ENCODE measurements around the gene OPTN.

Gene OPTN

GRCh38 chr10:13066527-13066926 is 33.4 kb upstream of the OPTN start:
- no peak for TF ChIP-seq CTCF (IDR thresholded peaks at IDR 0.05; ENCODE audit: low read depth, low read length)
- no peak for DNase-seq (ENCODE audit: low read depth in 2 of 2)
- no peak overlapping the region for H3K4me3 ChIP-seq (replicated peaks in 1 of 2; ENCODE audit: low read depth in 2 of 2, low read length in 2 of 2)

GRCh38 chr10:13067431-13067830 is 32.5 kb upstream of the OPTN start:
- H3K4me3 ChIP-seq (replicated peaks in 1 of 2; ENCODE audit: low read depth in 2 of 2, low read length in 2 of 2) = no peak overlapping the region
- no peak for DNase-seq (ENCODE audit: low read depth in 2 of 2)
- TF ChIP-seq CTCF (IDR thresholded peaks at IDR 0.05; ENCODE audit: low read depth, low read length) = no peak

DNA sequence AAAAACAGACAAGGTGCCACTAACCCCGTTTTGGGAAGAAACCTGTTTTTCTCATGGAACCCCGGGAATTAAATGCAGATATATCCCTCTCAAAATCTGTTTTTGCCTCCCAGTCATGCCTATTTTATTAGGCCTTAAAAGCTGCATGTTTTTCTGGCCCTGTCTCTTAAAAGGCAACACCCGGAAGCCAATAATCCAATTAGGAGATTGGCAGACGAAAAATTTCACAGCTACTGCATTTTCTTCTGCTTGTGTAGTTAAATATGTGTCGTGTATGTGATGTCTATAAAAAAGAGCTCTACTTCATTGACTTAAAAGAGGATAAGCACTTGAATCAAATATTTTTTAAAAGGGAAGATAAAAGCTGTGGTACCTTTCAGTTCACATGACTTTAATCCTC is 31.9 kb upstream of the OPTN start:
- H3K4me3 ChIP-seq (replicated peaks in 1 of 2; ENCODE audit: low read depth in 2 of 2, low read length in 2 of 2) = no peak overlapping the region
- no peak for DNase-seq (ENCODE audit: low read depth in 2 of 2)
- no peak for TF ChIP-seq CTCF (IDR thresholded peaks at IDR 0.05; ENCODE audit: low read depth, low read length)

GRCh38 chr10:13068484-13068883 is 31.5 kb upstream of the OPTN start:
- no peak overlapping the region for H3K4me3 ChIP-seq (replicated peaks in 1 of 2; ENCODE audit: low read depth in 2 of 2, low read length in 2 of 2)
- TF ChIP-seq CTCF (IDR thresholded peaks at IDR 0.05; ENCODE audit: low read depth, low read length) = no peak
- DNase-seq (ENCODE audit: low read depth in 2 of 2) = no peak

- DNase-seq (ENCODE audit: low read depth in 2 of 2) = no peak
- no peak overlapping the region for H3K4me3 ChIP-seq (replicated peaks in 1 of 2; ENCODE audit: low read depth in 2 of 2, low read length in 2 of 2)
- no peak for TF ChIP-seq CTCF (IDR thresholded peaks at IDR 0.05; ENCODE audit: low read depth, low read length)
Measured at GRCh38 chr10:13072339-13072738, 27.6 kb upstream of the OPTN start.

- TF ChIP-seq CTCF (IDR thresholded peaks at IDR 0.05; ENCODE audit: low read depth, low read length) = peak; percentile 88
- H3K4me3 ChIP-seq (replicated peaks in 1 of 2; ENCODE audit: low read depth in 2 of 2, low read length in 2 of 2) = no peak overlapping the region
- peak; percentile 70 for DNase-seq (ENCODE audit: low read depth in 2 of 2)
Measured at GRCh38 chr10:13074563-13075451, 25.2 kb upstream of the OPTN start.
